WTC11 (cell line): ENCODE data around the gene MAB21L1.

Source experiments
- CTCF ChIP-seq: fragments of 200-600 bp; IDR thresholded peaks from 2 replicates; pipeline ENCODE4 v1.8.0; 2022; ENCODE audit warnings: antibody characterized with exemption
- FOXP1 ChIP-seq: sonication (generic); formaldehyde crosslinking; IDR thresholded peaks from 2 replicates; pipeline ENCODE4 v1.8.0; 2022; ENCODE audit warnings: missing genetic modification reagents, mild to moderate bottlenecking, moderate library complexity, borderline replicate concordance
- KAT7 ChIP-seq: sonication (generic); formaldehyde crosslinking; IDR thresholded peaks from 2 replicates; pipeline ENCODE4 v1.8.1; 2023; ENCODE audit warnings: missing genetic modification reagents, mild to moderate bottlenecking, borderline replicate concordance
- MLX ChIP-seq: sonication (generic); formaldehyde crosslinking; IDR thresholded peaks from 2 replicates; pipeline ENCODE4 v1.8.1; 2023; ENCODE audit warnings: mild to moderate bottlenecking, missing genetic modification reagents, moderate library complexity
- NR1H2 ChIP-seq: sonication (generic); formaldehyde crosslinking; IDR thresholded peaks from 2 replicates; pipeline ENCODE4 v1.9.0; 2021; ENCODE audit warnings: mild to moderate bottlenecking, moderate library complexity, missing genetic modification reagents
- NR3C1 ChIP-seq: sonication (generic); formaldehyde crosslinking; conservative IDR thresholded peaks from 2 replicates; pipeline ENCODE4 v1.8.1; 2023; ENCODE audit warnings: low read depth, mild to moderate bottlenecking, missing genetic modification reagents
- TEAD4 ChIP-seq: sonication (generic); formaldehyde crosslinking; IDR thresholded peaks from 2 replicates; pipeline ENCODE4 v1.8.0; 2022; ENCODE audit warnings: mild to moderate bottlenecking, missing genetic modification reagents
- TF ChIP-seq, protein P1 (sequence below): sonication (generic); formaldehyde crosslinking; IDR thresholded peaks from 2 replicates; pipeline ENCODE4 v1.8.1; 2023; ENCODE audit warnings: mild to moderate bottlenecking, missing genetic modification reagents, borderline replicate concordance
- TF ChIP-seq, protein P2 (sequence below): sonication (generic); formaldehyde crosslinking; IDR thresholded peaks from 2 replicates; pipeline ENCODE4 v1.8.0; 2022; ENCODE audit warnings: mild to moderate bottlenecking, missing genetic modification reagents
- TF ChIP-seq, protein P3 (sequence below): sonication (generic); formaldehyde crosslinking; IDR thresholded peaks from 2 replicates; pipeline ENCODE4 v1.8.1; 2022; ENCODE audit warnings: low read depth, missing genetic modification reagents, borderline replicate concordance
- TF ChIP-seq, protein P4 (sequence below): sonication (generic); formaldehyde crosslinking; IDR thresholded peaks from 2 replicates; pipeline ENCODE4 v1.8.1; 2023; ENCODE audit warnings: mild to moderate bottlenecking, missing genetic modification reagents, moderate library complexity

DNA sequence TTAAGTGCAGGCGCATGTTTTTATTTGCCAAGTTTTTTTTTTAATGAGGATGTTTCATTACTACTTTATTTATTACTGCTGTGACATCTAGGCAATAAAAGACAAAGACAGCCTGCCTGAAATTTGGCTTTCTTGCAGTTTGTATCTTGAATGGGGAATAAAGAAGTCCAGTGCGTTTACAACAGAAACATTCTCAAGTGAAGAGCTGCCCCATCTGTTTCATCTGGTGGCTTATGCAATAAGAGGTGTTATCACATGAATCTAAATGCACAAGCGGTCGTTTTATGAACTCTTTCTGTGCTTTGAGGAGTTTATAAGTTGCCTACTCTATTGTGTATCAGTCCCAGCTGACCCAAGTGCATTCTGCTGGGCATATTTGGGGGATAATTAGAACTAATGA lies 12.6 kb upstream of the MAB21L1 start:
- TF ChIP-seq, protein P1, sequence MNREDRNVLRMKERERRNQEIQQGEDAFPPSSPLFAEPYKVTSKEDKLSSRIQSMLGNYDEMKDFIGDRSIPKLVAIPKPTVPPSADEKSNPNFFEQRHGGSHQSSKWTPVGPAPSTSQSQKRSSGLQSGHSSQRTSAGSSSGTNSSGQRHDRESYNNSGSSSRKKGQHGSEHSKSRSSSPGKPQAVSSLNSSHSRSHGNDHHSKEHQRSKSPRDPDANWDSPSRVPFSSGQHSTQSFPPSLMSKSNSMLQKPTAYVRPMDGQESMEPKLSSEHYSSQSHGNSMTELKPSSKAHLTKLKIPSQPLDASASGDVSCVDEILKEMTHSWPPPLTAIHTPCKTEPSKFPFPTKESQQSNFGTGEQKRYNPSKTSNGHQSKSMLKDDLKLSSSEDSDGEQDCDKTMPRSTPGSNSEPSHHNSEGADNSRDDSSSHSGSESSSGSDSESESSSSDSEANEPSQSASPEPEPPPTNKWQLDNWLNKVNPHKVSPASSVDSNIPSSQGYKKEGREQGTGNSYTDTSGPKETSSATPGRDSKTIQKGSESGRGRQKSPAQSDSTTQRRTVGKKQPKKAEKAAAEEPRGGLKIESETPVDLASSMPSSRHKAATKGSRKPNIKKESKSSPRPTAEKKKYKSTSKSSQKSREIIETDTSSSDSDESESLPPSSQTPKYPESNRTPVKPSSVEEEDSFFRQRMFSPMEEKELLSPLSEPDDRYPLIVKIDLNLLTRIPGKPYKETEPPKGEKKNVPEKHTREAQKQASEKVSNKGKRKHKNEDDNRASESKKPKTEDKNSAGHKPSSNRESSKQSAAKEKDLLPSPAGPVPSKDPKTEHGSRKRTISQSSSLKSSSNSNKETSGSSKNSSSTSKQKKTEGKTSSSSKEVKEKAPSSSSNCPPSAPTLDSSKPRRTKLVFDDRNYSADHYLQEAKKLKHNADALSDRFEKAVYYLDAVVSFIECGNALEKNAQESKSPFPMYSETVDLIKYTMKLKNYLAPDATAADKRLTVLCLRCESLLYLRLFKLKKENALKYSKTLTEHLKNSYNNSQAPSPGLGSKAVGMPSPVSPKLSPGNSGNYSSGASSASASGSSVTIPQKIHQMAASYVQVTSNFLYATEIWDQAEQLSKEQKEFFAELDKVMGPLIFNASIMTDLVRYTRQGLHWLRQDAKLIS (CRISPR knock-in tag): no peak
- TF ChIP-seq CTCF (no peak), NR1H2 (CRISPR knock-in tag) (no peak), FOXP1 (no peak), TEAD4 (no peak), KAT7 (CRISPR knock-in tag) (no peak), MLX (CRISPR knock-in tag) (no peak), NR3C1 (no peak)
- TF ChIP-seq, protein P2, sequence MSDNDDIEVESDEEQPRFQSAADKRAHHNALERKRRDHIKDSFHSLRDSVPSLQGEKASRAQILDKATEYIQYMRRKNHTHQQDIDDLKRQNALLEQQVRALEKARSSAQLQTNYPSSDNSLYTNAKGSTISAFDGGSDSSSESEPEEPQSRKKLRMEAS (CRISPR knock-in tag): no peak
- TF ChIP-seq, protein P3, sequence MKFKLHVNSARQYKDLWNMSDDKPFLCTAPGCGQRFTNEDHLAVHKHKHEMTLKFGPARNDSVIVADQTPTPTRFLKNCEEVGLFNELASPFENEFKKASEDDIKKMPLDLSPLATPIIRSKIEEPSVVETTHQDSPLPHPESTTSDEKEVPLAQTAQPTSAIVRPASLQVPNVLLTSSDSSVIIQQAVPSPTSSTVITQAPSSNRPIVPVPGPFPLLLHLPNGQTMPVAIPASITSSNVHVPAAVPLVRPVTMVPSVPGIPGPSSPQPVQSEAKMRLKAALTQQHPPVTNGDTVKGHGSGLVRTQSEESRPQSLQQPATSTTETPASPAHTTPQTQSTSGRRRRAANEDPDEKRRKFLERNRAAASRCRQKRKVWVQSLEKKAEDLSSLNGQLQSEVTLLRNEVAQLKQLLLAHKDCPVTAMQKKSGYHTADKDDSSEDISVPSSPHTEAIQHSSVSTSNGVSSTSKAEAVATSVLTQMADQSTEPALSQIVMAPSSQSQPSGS (CRISPR knock-in tag): no peak
- TF ChIP-seq, protein P4, sequence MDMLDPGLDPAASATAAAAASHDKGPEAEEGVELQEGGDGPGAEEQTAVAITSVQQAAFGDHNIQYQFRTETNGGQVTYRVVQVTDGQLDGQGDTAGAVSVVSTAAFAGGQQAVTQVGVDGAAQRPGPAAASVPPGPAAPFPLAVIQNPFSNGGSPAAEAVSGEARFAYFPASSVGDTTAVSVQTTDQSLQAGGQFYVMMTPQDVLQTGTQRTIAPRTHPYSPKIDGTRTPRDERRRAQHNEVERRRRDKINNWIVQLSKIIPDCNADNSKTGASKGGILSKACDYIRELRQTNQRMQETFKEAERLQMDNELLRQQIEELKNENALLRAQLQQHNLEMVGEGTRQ (CRISPR knock-in tag): no peak
